GM12878 (cell line): Measurements from ENCODE around the gene KLHL15. TPM values are rescaled to one million over a fixed set of nuclear protein-coding genes. Genes with fewer than 3 reads are reported as not detected.
A peak's percentile ranks its signal among the peaks of the same experiment; 100 is the strongest.

Source experiments
- BACH1 ChIP-seq: fragments of 450-650 bp; IDR thresholded peaks from 2 replicates; pipeline ENCODE4 v1.6.1; 2017; ENCODE audit warnings: mild to moderate bottlenecking, borderline replicate concordance
- CEBPB ChIP-seq, 2 experiments: fragments of 150-350 bp in 1 of 2; IDR thresholded peaks; 2 replicates each; pipeline ENCODE4 v1.6.1; 2012 to 2014; ENCODE audit warnings: low read depth in 2 of 2, low read length in 2 of 2, borderline replicate concordance in 1 of 2, inconsistent platforms in 1 of 2
- FOS ChIP-seq: IDR thresholded peaks from 3 replicates; pipeline ENCODE4 v1.6.1; 2011; ENCODE audit warnings: borderline replicate concordance; ENCODE audit not compliant: insufficient read length; ENCODE audit errors: extremely low read depth
- HSF1 ChIP-seq: fragments of 150-350 bp; IDR thresholded peaks from 2 replicates; pipeline ENCODE4 v1.6.1; 2014; ENCODE audit warnings: mild to moderate bottlenecking, low read depth, low read length
- IKZF2 ChIP-seq, 2 experiments: fragments of 450-650 bp; IDR thresholded peaks; 2 replicates each; pipeline ENCODE4 v1.6.1; 2017; ENCODE audit warnings: mild to moderate bottlenecking in 2 of 2, moderate library complexity in 2 of 2
- MTA2 ChIP-seq: fragments of 450-650 bp; IDR thresholded peaks from 2 replicates; pipeline ENCODE4 v1.6.1; 2016; ENCODE audit warnings: low read depth, mild to moderate bottlenecking, moderate library complexity
- NFIC ChIP-seq: IDR thresholded peaks from 2 replicates; pipeline ENCODE4 v1.6.1; 2012; ENCODE audit warnings: low read depth, mild to moderate bottlenecking, inconsistent platforms, low read length, moderate library complexity
- NKRF ChIP-seq: fragments of 450-650 bp; conservative IDR thresholded peaks from 2 replicates; pipeline ENCODE4 v1.6.1; 2017; ENCODE audit warnings: mild to moderate bottlenecking, moderate library complexity
- PKNOX1 ChIP-seq: fragments of 450-650 bp; IDR thresholded peaks from 2 replicates; pipeline ENCODE4 v1.6.1; 2016; ENCODE audit warnings: mild to moderate bottlenecking
- RFX5 ChIP-seq: IDR thresholded peaks from 2 replicates; pipeline ENCODE4 v1.6.1; 2011; ENCODE audit warnings: low read depth, low read length, improper control_type of control experiment
- SIX5 ChIP-seq: IDR thresholded peaks from 2 replicates; pipeline ENCODE4 v1.6.1; 2011; ENCODE audit warnings: mild to moderate bottlenecking, low read depth, low read length, moderate library complexity; ENCODE audit not compliant: severe bottlenecking
- TARDBP ChIP-seq: IDR thresholded peaks from 2 replicates; pipeline ENCODE4 v1.6.1; 2016; ENCODE audit warnings: borderline replicate concordance
- YY1 ChIP-seq: IDR thresholded peaks from 2 replicates; pipeline ENCODE4 v1.6.1; 2011; ENCODE audit warnings: low read depth, mild to moderate bottlenecking, low read length
- ZBED1 ChIP-seq: IDR thresholded peaks from 2 replicates; pipeline ENCODE4 v1.6.1; 2016; ENCODE audit warnings: borderline replicate concordance
- ZBTB33 ChIP-seq: fragments of 450-650 bp; IDR thresholded peaks from 2 replicates; pipeline ENCODE4 v1.6.1; 2017; ENCODE audit warnings: mild to moderate bottlenecking
- ZBTB4 ChIP-seq: fragments of 450-650 bp; formaldehyde crosslinking; IDR thresholded peaks from 2 replicates; pipeline ENCODE4 v1.4.0; 2022; ENCODE audit warnings: mild to moderate bottlenecking, moderate library complexity
- ZNF24 ChIP-seq: fragments of 450-650 bp; IDR thresholded peaks from 2 replicates; pipeline ENCODE4 v1.6.1; 2017; ENCODE audit warnings: antibody characterized with exemption, mild to moderate bottlenecking
- ZNF274 ChIP-seq: IDR thresholded peaks from one replicate; pipeline ENCODE4 v1.8.0; 2011; ENCODE audit not compliant: insufficient read length, insufficient read depth
- polyA plus RNA-seq, 11 experiments: library from polyadenylated mRNA; depleted of rRNA in 4 of 11; unstranded in 6 of 11; stranded (reverse) in 5 of 11; fragments of >200 nt; fragmentation: Nextera tagmentation in 4 of 11; fragmentation: Illumina TruSeq in 1 of 11; extraction: Ambion mirVana in 4 of 11; extraction: Trizol in 1 of 11; gene quantifications; 1 replicate in 1 of 11; 2 replicates in 10 of 11; pipeline versions ENCODE4 v1.2.1 to v1.2.3, GENCODE V29; 2011 to 2016; ENCODE audit warnings: inconsistent platforms in 2 of 11, missing spikeins in 2 of 11, low read depth in 1 of 11
- total RNA-seq, 4 experiments: library from RNA; depleted of rRNA in 3 of 4; stranded (reverse); fragments of >200 nt in 3 of 4; fragmentation: Illumina TruSeq in 1 of 4; extraction: Trizol in 1 of 4; gene quantifications; 2 replicates each; pipeline versions ENCODE4 v1.2.1 to v1.2.3, GENCODE V29; 2013 to 2021

KLHL15 gene
- total and polyA plus RNA-seq, 10 of the 15 experiments (the other 5 are each of a cell fraction or from before 2014, with no cell fraction given), result 1.4 to 7.0 (median 3.7) TPM

- peak; percentile 53 for TF ChIP-seq NKRF
- no peak for TF ChIP-seq IKZF2 (IDR thresholded peaks at IDR 0.05)
- no peak for TF ChIP-seq ZBTB4
- no peak for TF ChIP-seq FOS
- no peak for TF ChIP-seq ZBTB33
- no peak for TF ChIP-seq RFX5
- no peak for TF ChIP-seq ZNF24
- TF ChIP-seq BACH1, result peak; percentile 19; the same call in 1 of the 2 replicates
- TF ChIP-seq PKNOX1, result no peak
- no peak for TF ChIP-seq NFIC
- no peak for TF ChIP-seq SIX5
- no peak for TF ChIP-seq HSF1
- no peak for TF ChIP-seq ZNF274
- peak; percentile 92 for TF ChIP-seq YY1
- TF ChIP-seq TARDBP, result no peak
- no peak for TF ChIP-seq CEBPB (IDR thresholded peaks at IDR 0.05; ENCODE audit: borderline replicate concordance in 1 of 2, low read depth in 2 of 2, low read length in 2 of 2)
- TF ChIP-seq MTA2, result no peak
- no peak for TF ChIP-seq ZBED1
These were observed 1.9 kb downstream of the KLHL15 start (continued) for GRCh38 chrX:24024819-24025740.
